ENCODE data around the gene KCNQ1.

The KCNQ1 gene

GRCh38 chr11:2517016-2517385, 72.2 kb downstream of the KCNQ1 start:
- H2AFZ ChIP-seq (ENCODE audit: low read depth, low read length, severe bottlenecking): no peak overlapping the region
- H3K9ac ChIP-seq (ENCODE audit: low read length): no peak overlapping the region
- H3K36me3 ChIP-seq (ENCODE audit: low read length): no peaks in the 10 kb centered on the region
- H4K20me1 ChIP-seq (ENCODE audit: low read depth, low read length): no peaks in the 10 kb centered on the region
- no peak overlapping the region for H3K4me3 ChIP-seq (ENCODE audit: insufficient read depth, low read length, poor library complexity, severe bottlenecking)
- no peaks in the 10 kb centered on the region for H3K27me3 ChIP-seq (ENCODE audit: low read length)
- no peaks in the 10 kb centered on the region for H3F3A ChIP-seq (ENCODE audit: insufficient read depth)
- H3K79me2 ChIP-seq (ENCODE audit: insufficient read depth, low read length): no peaks in the 10 kb centered on the region
- no peak overlapping the region for H3K27ac ChIP-seq (ENCODE audit: low read depth, low read length)
- H3K9me2 ChIP-seq (replicated peaks; ENCODE audit: insufficient read depth, low read length): no peaks in the 10 kb centered on the region
- H3K4me2 ChIP-seq (ENCODE audit: low read depth, low read length, poor library complexity, severe bottlenecking): no peak overlapping the region
- no peaks in the 10 kb centered on the region for H3K9me3 ChIP-seq (ENCODE audit: insufficient read depth, low read length)
- TF ChIP-seq EZH2phosphoT487 (conservative IDR thresholded peaks at IDR 0.05; ENCODE audit: low read length): no peak
- no peak for TF ChIP-seq CTCF (IDR thresholded peaks at IDR 0.05; ENCODE audit: insufficient read depth, low read length, poor library complexity, severe bottlenecking)

- Histone ChIP-seq H2AFZ (ENCODE audit: low read depth, low read length, severe bottlenecking) (no peak overlapping the region), H3K36me3 (ENCODE audit: low read length) (no peaks in the 10 kb centered on the region), H4K20me1 (ENCODE audit: low read depth, low read length) (no peaks in the 10 kb centered on the region), H3K27ac (ENCODE audit: low read depth, low read length) (no peak overlapping the region), H3K79me2 (ENCODE audit: insufficient read depth, low read length) (no peaks in the 10 kb centered on the region), H3K9me3 (ENCODE audit: insufficient read depth, low read length) (no peaks in the 10 kb centered on the region), H3K4me3 (ENCODE audit: insufficient read depth, low read length, poor library complexity, severe bottlenecking) (no peak overlapping the region), H3K9me2 (replicated peaks; ENCODE audit: insufficient read depth, low read length) (no peaks in the 10 kb centered on the region), H3K9ac (ENCODE audit: low read length) (no peak overlapping the region), H3F3A (ENCODE audit: insufficient read depth) (no peaks in the 10 kb centered on the region), H3K27me3 (ENCODE audit: low read length) (no peaks in the 10 kb centered on the region), H3K4me2 (ENCODE audit: low read depth, low read length, poor library complexity, severe bottlenecking) (no peak overlapping the region)
- TF ChIP-seq EZH2phosphoT487 (conservative IDR thresholded peaks at IDR 0.05; ENCODE audit: low read length): no peak
- no peak for TF ChIP-seq CTCF (IDR thresholded peaks at IDR 0.05; ENCODE audit: insufficient read depth, low read length, poor library complexity, severe bottlenecking)
These were observed 72.7 kb downstream of the KCNQ1 start for GRCh38 chr11:2517386-2518064.

DNA sequence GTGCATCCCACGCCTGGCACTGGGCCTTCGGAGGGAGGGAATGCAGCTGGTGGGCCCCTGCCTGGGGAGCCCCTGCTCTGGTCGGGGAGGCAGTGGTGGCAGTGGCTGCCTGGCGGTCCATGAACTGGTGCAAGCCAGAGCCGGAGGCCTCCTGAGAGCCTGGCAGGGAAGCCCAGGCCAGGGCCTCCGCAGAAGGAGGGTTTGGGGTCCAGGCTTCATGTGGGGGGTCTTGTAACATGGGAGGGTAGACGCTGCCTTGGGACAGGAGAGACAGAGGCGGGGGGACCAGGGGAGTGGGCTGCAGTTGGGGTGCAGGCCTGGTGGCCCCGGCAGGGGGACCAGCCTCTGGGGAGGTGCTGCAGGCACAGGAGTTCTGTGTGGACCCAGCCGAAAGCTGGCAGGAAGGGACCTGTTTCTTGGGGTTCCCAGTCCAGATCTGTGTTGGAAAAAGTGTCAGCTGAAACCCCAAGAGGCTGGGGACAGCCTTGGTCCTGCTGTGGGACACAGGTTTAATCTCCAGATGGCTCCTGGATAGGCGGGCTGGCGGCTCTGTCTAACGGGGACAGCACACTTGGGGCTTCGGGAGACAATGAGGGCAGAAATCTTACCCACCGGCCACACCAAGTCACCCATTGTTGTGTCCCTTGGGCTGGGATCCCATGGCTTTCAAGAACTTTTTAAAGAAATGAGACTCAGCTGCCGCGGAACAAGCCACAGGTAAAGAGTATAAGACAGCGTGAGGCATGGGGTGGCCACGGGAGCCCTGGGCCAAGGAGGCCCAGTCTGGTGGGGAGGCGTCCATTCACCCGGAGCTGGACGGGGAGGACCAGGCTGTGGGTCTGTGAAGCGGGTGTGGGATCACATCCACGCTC, 73.5 kb downstream of the KCNQ1 start:
- H3K27ac ChIP-seq (ENCODE audit: low read depth, low read length): no peak overlapping the region
- no peaks in the 10 kb centered on the region for H3K27me3 ChIP-seq (ENCODE audit: low read length)
- no peak overlapping the region for H2AFZ ChIP-seq (ENCODE audit: low read depth, low read length, severe bottlenecking)
- no peak for TF ChIP-seq CTCF (IDR thresholded peaks at IDR 0.05; ENCODE audit: insufficient read depth, low read length, poor library complexity, severe bottlenecking)
- no peak for TF ChIP-seq EZH2phosphoT487 (conservative IDR thresholded peaks at IDR 0.05; ENCODE audit: low read length)
- no peaks in the 10 kb centered on the region for H3K9me2 ChIP-seq (replicated peaks; ENCODE audit: insufficient read depth, low read length)
- no peak overlapping the region for H3K4me3 ChIP-seq (ENCODE audit: insufficient read depth, low read length, poor library complexity, severe bottlenecking)
- H3K79me2 ChIP-seq (ENCODE audit: insufficient read depth, low read length): no peaks in the 10 kb centered on the region
- no peak overlapping the region for H3K4me2 ChIP-seq (ENCODE audit: low read depth, low read length, poor library complexity, severe bottlenecking)
- no peaks in the 10 kb centered on the region for H3K36me3 ChIP-seq (ENCODE audit: low read length)
- H4K20me1 ChIP-seq (ENCODE audit: low read depth, low read length): no peaks in the 10 kb centered on the region
- H3K9me3 ChIP-seq (ENCODE audit: insufficient read depth, low read length): no peaks in the 10 kb centered on the region
- no peaks in the 10 kb centered on the region for H3F3A ChIP-seq (ENCODE audit: insufficient read depth)
- no peak overlapping the region for H3K9ac ChIP-seq (ENCODE audit: low read length)
